Measurements from ENCODE around the gene MCAM. TPM values are rescaled to one million over a fixed set of nuclear protein-coding genes. Genes with fewer than 3 reads are reported as not detected.

Gene MCAM
- total and polyA plus RNA-seq, 2 experiments from 2014 or later = 8.6 to 40.4 TPM

DNA sequence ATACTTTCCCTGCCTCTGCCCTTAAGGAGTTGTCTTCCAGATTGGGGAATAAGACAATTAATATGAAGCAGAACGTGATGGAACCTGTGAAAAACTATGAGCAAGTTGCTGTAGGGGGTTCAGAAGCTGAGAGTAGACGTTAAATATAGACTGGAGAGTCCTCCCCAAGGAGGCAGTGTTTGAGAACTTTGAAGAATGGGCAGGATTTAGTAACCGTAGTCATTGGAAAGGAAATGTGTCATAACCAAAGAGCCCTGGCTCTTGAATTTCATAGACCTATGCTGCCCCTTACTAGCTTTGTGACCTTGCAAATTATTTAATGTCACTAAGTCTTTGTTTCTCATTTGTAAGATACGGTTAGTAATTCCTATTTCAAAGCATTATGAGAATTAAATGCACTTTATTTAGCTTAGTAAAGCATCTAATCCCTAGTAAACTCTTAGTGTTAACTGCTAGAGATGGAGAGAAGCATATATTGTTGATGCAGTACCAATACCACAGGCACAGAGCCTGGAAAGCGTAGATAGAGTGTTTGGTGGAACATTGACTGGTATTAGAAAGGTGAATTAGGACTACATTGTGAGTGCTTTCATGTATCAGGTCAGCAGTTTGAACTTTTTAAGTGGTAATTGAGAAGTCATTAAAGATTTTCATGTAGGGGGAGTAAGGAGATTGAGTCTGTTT lies 54.1 kb downstream of the MCAM start:
- Histone ChIP-seq H3K4me2 (ENCODE audit: unreplicated experiment) (peak overlapping the region; percentile 55), H3K27me3 (replicated peaks; ENCODE audit: insufficient read depth) (no peaks in the 10 kb centered on the region), H3F3A (ENCODE audit: insufficient read depth) (peaks cover 35% of the 10 kb centered on the region), H3K4me3 (peak overlapping the region; percentile 6; the same call in 1 of the 2 replicates), H3K9ac (no peak overlapping the region), H2AFZ (peak overlapping the region; percentile 13; the same call in 1 of the 2 replicates), H3K9me3 (ENCODE audit: low read depth) (no peaks in the 10 kb centered on the region), H3K36me3 (ENCODE audit: low read depth) (no peaks in the 10 kb centered on the region), H3K79me2 (ENCODE audit: insufficient read depth) (peaks cover 100% of the 10 kb centered on the region), H3K4me1 (ENCODE audit: insufficient read depth) (peaks cover 29% of the 10 kb centered on the region), H3K9me2 (ENCODE audit: insufficient read depth) (no peaks in the 10 kb centered on the region), H4K20me1 (ENCODE audit: insufficient read depth) (no peaks in the 10 kb centered on the region), H3K27ac (peak overlapping the region; percentile 47)
- in situ Hi-C loops (cut with MboI) = no loop called here
- WGBS, 2 experiments (ENCODE audit: low coverage in 1 of 2, low lambda C conversion rate in 2 of 2, missing lambda C conversion rate in 2 of 2) = 32 to 37% methylated on average over 5 of the region's 5 CpGs
- DNase-seq = peak; percentile 75
- TF ChIP-seq EZH2 (IDR thresholded peaks at IDR 0.05; ENCODE audit: insufficient read depth, poor library complexity, severe bottlenecking) (no peak), EZH2phosphoT487 (IDR thresholded peaks at IDR 0.05; ENCODE audit: insufficient read depth, low read depth) (no peak)

DNA sequence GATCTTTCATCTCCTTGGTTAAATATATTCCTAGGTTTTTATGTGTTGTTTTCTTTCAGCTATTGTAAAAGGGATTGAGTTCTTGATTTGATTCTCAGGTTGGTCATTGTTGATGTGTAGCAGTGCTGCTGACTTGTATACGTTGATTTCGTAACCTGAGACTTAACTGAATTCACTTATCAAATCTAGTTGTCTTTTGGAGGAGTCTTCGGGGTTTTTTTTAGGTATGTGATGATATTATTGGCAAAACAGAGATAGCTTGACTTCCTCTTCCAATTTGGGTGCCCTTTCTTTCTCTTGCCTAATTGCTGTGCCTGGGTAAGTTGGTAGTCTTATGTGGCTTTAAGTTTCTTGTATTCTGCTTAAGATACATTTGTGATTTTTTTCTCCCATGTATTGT lies 57.9 kb downstream of the MCAM start:
- peaks cover 25% of the 10 kb centered on the region for H3F3A ChIP-seq (ENCODE audit: insufficient read depth)
- in situ Hi-C loops (cut with MboI) = no loop called here
- no peaks in the 10 kb centered on the region for H4K20me1 ChIP-seq (ENCODE audit: insufficient read depth)
- peaks cover 24% of the 10 kb centered on the region for H3K4me1 ChIP-seq (ENCODE audit: insufficient read depth)
- no peak overlapping the region for H2AFZ ChIP-seq
- WGBS, 2 experiments (ENCODE audit: low coverage in 1 of 2, low lambda C conversion rate in 2 of 2, missing lambda C conversion rate in 2 of 2) = 89 to 92% methylated on average over 3 of the region's 3 CpGs
- TF ChIP-seq EZH2phosphoT487 (IDR thresholded peaks at IDR 0.05; ENCODE audit: insufficient read depth, low read depth) (no peak), EZH2 (IDR thresholded peaks at IDR 0.05; ENCODE audit: insufficient read depth, poor library complexity, severe bottlenecking) (no peak)
- no peak overlapping the region for H3K4me2 ChIP-seq (ENCODE audit: unreplicated experiment)
- H3K27ac ChIP-seq = no peak overlapping the region
- DNase-seq = no peak
- H3K27me3 ChIP-seq (replicated peaks; ENCODE audit: insufficient read depth) = no peaks in the 10 kb centered on the region
- H3K9ac ChIP-seq = no peak overlapping the region
- H3K4me3 ChIP-seq = no peak overlapping the region
- no peaks in the 10 kb centered on the region for H3K36me3 ChIP-seq (ENCODE audit: low read depth)
- peaks cover 97% of the 10 kb centered on the region for H3K79me2 ChIP-seq (ENCODE audit: insufficient read depth)
- H3K9me2 ChIP-seq (ENCODE audit: insufficient read depth) = no peaks in the 10 kb centered on the region
- no peaks in the 10 kb centered on the region for H3K9me3 ChIP-seq (ENCODE audit: low read depth)

Small RNA genes lying within 50 kb of the gene (microRNA-seq; reads per million reads assigned to microRNA genes)
- not detected for gene MIR6756 (ENCODE audit: borderline number of aligned reads)

Small RNA genes lying within 50 kb of the gene (small RNA-seq; reads per million reads assigned to genes)
- not detected for gene RF01225 (ENCODE audit: low read depth, low replicate concordance)
- gene RNU6-262P (ENCODE audit: low read depth, low replicate concordance) = not detected

Other genes starting within 250 kb of the MCAM start
- 21.0 and 27.9 TPM in 2 replicates for gene VPS11, start 249.3 kb downstream of the MCAM start, total RNA-seq (2014; rRNA removed; shearing (Covaris generic))
- gene VPS11, start 249.3 kb downstream of the MCAM start, polyA plus RNA-seq (2016; fragmentation: Nextera tagmentation; extraction: Ambion mirVana) = 22.3 and 24.1 TPM in 2 replicates
- 5.1 and 8.5 TPM in 2 replicates for gene HMBS, start 232.2 kb downstream of the MCAM start, total RNA-seq (2014; rRNA removed; shearing (Covaris generic))
- 46.1 and 53.3 TPM in 2 replicates for gene HMBS, start 232.2 kb downstream of the MCAM start, polyA plus RNA-seq (2016; fragmentation: Nextera tagmentation; extraction: Ambion mirVana)
- 30.0 and 30.9 TPM in 2 replicates for gene DPAGT1, start 215.3 kb downstream of the MCAM start, total RNA-seq (2014; rRNA removed; shearing (Covaris generic))
- 68.6 and 73.6 TPM in 2 replicates for gene DPAGT1, start 215.3 kb downstream of the MCAM start, polyA plus RNA-seq (2016; fragmentation: Nextera tagmentation; extraction: Ambion mirVana)
- 4.1 and 4.7 TPM in 2 replicates for gene C2CD2L, start 209.8 kb downstream of the MCAM start, total RNA-seq (2014; rRNA removed; shearing (Covaris generic))
- 2.6 and 3.1 TPM in 2 replicates for gene C2CD2L, start 209.8 kb downstream of the MCAM start, polyA plus RNA-seq (2016; fragmentation: Nextera tagmentation; extraction: Ambion mirVana)
- gene HINFP, start 195.6 kb downstream of the MCAM start, total RNA-seq (2014; rRNA removed; shearing (Covaris generic)) = 24.9 and 31.8 TPM in 2 replicates
- gene HINFP, start 195.6 kb downstream of the MCAM start, polyA plus RNA-seq (2016; fragmentation: Nextera tagmentation; extraction: Ambion mirVana) = 8.3 and 9.1 TPM in 2 replicates
- gene ABCG4, start 168.1 kb downstream of the MCAM start, total RNA-seq (2014; rRNA removed; shearing (Covaris generic)) = not detected in 2 replicates
- 0.06 and 0.14 TPM in 2 replicates for gene ABCG4, start 168.1 kb downstream of the MCAM start, polyA plus RNA-seq (2016; fragmentation: Nextera tagmentation; extraction: Ambion mirVana)
- 19.7 and 28.0 TPM in 2 replicates for gene NLRX1, start 148.4 kb downstream of the MCAM start, total RNA-seq (2014; rRNA removed; shearing (Covaris generic))
- gene NLRX1, start 148.4 kb downstream of the MCAM start, polyA plus RNA-seq (2016; fragmentation: Nextera tagmentation; extraction: Ambion mirVana) = 13.4 and 13.8 TPM in 2 replicates
- not detected in 2 replicates for gene NHERF4, start 131.7 kb downstream of the MCAM start, total RNA-seq (2014; rRNA removed; shearing (Covaris generic))
- gene NHERF4, start 131.7 kb downstream of the MCAM start, polyA plus RNA-seq (2016; fragmentation: Nextera tagmentation; extraction: Ambion mirVana) = not detected in 2 replicates
- gene CBL, start 110.8 kb downstream of the MCAM start, total RNA-seq (2014; rRNA removed; shearing (Covaris generic)) = 7.8 and 8.6 TPM in 2 replicates
- gene CBL, start 110.8 kb downstream of the MCAM start, polyA plus RNA-seq (2016; fragmentation: Nextera tagmentation; extraction: Ambion mirVana) = 5.0 and 5.8 TPM in 2 replicates
- 6.4 and 8.0 TPM in 2 replicates for gene RNF26, start 17.4 kb upstream of the MCAM start, total RNA-seq (2014; rRNA removed; shearing (Covaris generic))
- 49.5 and 53.1 TPM in 2 replicates for gene RNF26, start 17.4 kb upstream of the MCAM start, polyA plus RNA-seq (2016; fragmentation: Nextera tagmentation; extraction: Ambion mirVana)
- 23.4 and 27.9 TPM in 2 replicates for gene C1QTNF5, start 23.8 kb upstream of the MCAM start, total RNA-seq (2014; rRNA removed; shearing (Covaris generic))
- 4.5 and 6.2 TPM in 2 replicates for gene C1QTNF5, start 23.8 kb upstream of the MCAM start, polyA plus RNA-seq (2016; fragmentation: Nextera tagmentation; extraction: Ambion mirVana)
- gene MFRP, start 29.6 kb upstream of the MCAM start, total RNA-seq (2014; rRNA removed; shearing (Covaris generic)) = 0.13 TPM in 1 of 2 replicates, not detected in the other
- gene MFRP, start 29.6 kb upstream of the MCAM start, polyA plus RNA-seq (2016; fragmentation: Nextera tagmentation; extraction: Ambion mirVana) = not detected in 2 replicates
- not detected in 2 replicates for gene USP2, start 64.6 kb upstream of the MCAM start, total RNA-seq (2014; rRNA removed; shearing (Covaris generic))
- 0.30 and 0.33 TPM in 2 replicates for gene USP2, start 64.6 kb upstream of the MCAM start, polyA plus RNA-seq (2016; fragmentation: Nextera tagmentation; extraction: Ambion mirVana)
- 1,197 and 1,694 TPM in 2 replicates for gene THY1, start 106.0 kb upstream of the MCAM start, total RNA-seq (2014; rRNA removed; shearing (Covaris generic))
- gene THY1, start 106.0 kb upstream of the MCAM start, polyA plus RNA-seq (2016; fragmentation: Nextera tagmentation; extraction: Ambion mirVana) = 1,640 and 1,703 TPM in 2 replicates